CD4-positive, alpha-beta T cell treated with Interleukin-4 for 1 hour (primary cell): ENCODE results near the gene NKAIN4.
A peak's percentile ranks its signal among the peaks of the same experiment; 100 is the strongest.

Source experiments
- DNase-seq, 2 donors: peaks; one replicate each; pipeline ENCODE4 v3.0.0-alpha.2; 2020 to 2022

The NKAIN4 gene

GRCh38 chr20:63273059-63273579, 18.9 kb upstream of the NKAIN4 start:
- no peak for DNase-seq

GRCh38 chr20:63272105-63273058, 18.1 kb upstream of the NKAIN4 start, which contains the start of gene ARFGAP1:
ARFGAP1 (plus strand) TSS chr20:63272813; CDS start chr20:63275581, 2,768 bp downstream.
- DNase-seq: peak; percentile 87 to 89

- DNase-seq: no peak
Observed at GRCh38 chr20:63270606-63271325, 16.5 kb upstream of the NKAIN4 start.

- no peak for DNase-seq
Observed at GRCh38 chr20:63269724-63270123, 15.5 kb upstream of the NKAIN4 start.

GRCh38 chr20:63268671-63269439, 14.6 kb upstream of the NKAIN4 start:
- no peak for DNase-seq

GRCh38 chr20:63268256-63268655, 14.0 kb upstream of the NKAIN4 start:
- no peak for DNase-seq

GRCh38 chr20:63267691-63268090, 13.4 kb upstream of the NKAIN4 start:
- DNase-seq: no peak

GRCh38 chr20:63265891-63266515, 11.7 kb upstream of the NKAIN4 start:
- DNase-seq: no peak

- no peak for DNase-seq
Observed at GRCh38 chr20:63264519-63264918, 10.3 kb upstream of the NKAIN4 start.

GRCh38 chr20:63264000-63264399, 9.7 kb upstream of the NKAIN4 start:
- DNase-seq: no peak

- DNase-seq: no peak
Observed at GRCh38 chr20:63262836-63263235, 8.6 kb upstream of the NKAIN4 start.

- DNase-seq: no peak
Observed at GRCh38 chr20:63261795-63262528, 7.7 kb upstream of the NKAIN4 start.

GRCh38 chr20:63261060-63261794, 7.0 kb upstream of the NKAIN4 start:
- DNase-seq: no peak

- DNase-seq: no peak
Observed at GRCh38 chr20:63260521-63260920, 6.3 kb upstream of the NKAIN4 start.

GRCh38 chr20:63259734-63260460, 5.6 kb upstream of the NKAIN4 start:
- no peak for DNase-seq

GRCh38 chr20:63258781-63259180, 4.5 kb upstream of the NKAIN4 start:
- no peak for DNase-seq

GRCh38 chr20:63257629-63258028, 3.4 kb upstream of the NKAIN4 start:
- DNase-seq: no peak

GRCh38 chr20:63256954-63257353, 2.7 kb upstream of the NKAIN4 start:
- DNase-seq: no peak

- DNase-seq: no peak
Observed at GRCh38 chr20:63255931-63256704, 1.9 kb upstream of the NKAIN4 start.
